Smooth muscle cell of the pulmonary artery (primary cell): ENCODE measurements around the gene CACNA1D. TPM values are rescaled to one million over a fixed set of nuclear protein-coding genes. Genes with fewer than 3 reads are reported as not detected.

Experiments used
- total RNA-seq: library from RNA; depleted of rRNA; stranded (reverse); fragments of >200 nt; gene quantifications from 2 replicates; pipeline ENCODE4 v1.2.3, GENCODE V29; 2014

CACNA1D gene
- total RNA-seq = 0.07 and 0.46 TPM in 2 replicates

GRCh38 chr3:53493963-53494791, at the start of gene CACNA1D:
CACNA1D (plus strand) TSS chr3:53494611; CDS start chr3:53495167, 556 bp downstream.

GRCh38 chr3:53846134-53846850, 351.9 kb downstream of the CACNA1D start, which contains the start of the genes CHDH and IL17RB:
CHDH (minus strand) TSS chr3:53846419; CDS start chr3:53824008, 22,411 bp downstream.
IL17RB (plus strand) TSS chr3:53846568; CDS start chr3:53846589, 21 bp downstream.

Other genes with a start within 250 kb of the CACNA1D start
- gene TKT, start 238.6 kb upstream of the CACNA1D start, total RNA-seq = 467 and 693 TPM in 2 replicates
- gene DCP1A, start 147.1 kb upstream of the CACNA1D start, total RNA-seq = 13.1 and 15.1 TPM in 2 replicates